ENCODE measurements around the gene GRIN1. TPM values are rescaled to one million over a fixed set of nuclear protein-coding genes. Genes with fewer than 3 reads are reported as not detected.

The GRIN1 gene
- total RNA-seq, 1 donor from 2014 or later, result not detected

GRCh38 chr9:137159105-137160053 is 20.4 kb downstream of the GRIN1 start:
- Histone ChIP-seq H3F3A (ENCODE audit: low read depth) (peaks cover 3% of the 10 kb centered on the region), H2AFZ (replicated peaks) (no peak overlapping the region), H3K9me3 (ENCODE audit: low read depth) (no peaks in the 10 kb centered on the region), H3K36me3 (no peaks in the 10 kb centered on the region), H3K79me2 (ENCODE audit: low read depth) (no peaks in the 10 kb centered on the region), H3K4me3 (no peak overlapping the region), H3K27ac (no peak overlapping the region), H3K9ac (no peak overlapping the region), H3K4me2 (no peak overlapping the region), H3K4me1 (peaks cover 8% of the 10 kb centered on the region), H3K27me3 (peaks cover 100% of the 10 kb centered on the region), H4K20me1 (ENCODE audit: low read depth) (peaks cover 33% of the 10 kb centered on the region)
- H3K4me1 Mint-ChIP-seq, result peaks cover 6% of the 10 kb centered on the region
- H3K36me3 Mint-ChIP-seq, result peaks cover 1% of the 10 kb centered on the region
- H3K27me3 Mint-ChIP-seq (ENCODE audit: insufficient read depth, low read depth), result peaks cover 72% of the 10 kb centered on the region
- H3K4me3 Mint-ChIP-seq, result no peak overlapping the region
- no peaks in the 10 kb centered on the region for H3K9me3 Mint-ChIP-seq
- peak overlapping the region; percentile 67 for H3K27ac Mint-ChIP-seq
- no peak for DNase-seq (ENCODE audit: low spot score)
- TF ChIP-seq, protein P1, sequence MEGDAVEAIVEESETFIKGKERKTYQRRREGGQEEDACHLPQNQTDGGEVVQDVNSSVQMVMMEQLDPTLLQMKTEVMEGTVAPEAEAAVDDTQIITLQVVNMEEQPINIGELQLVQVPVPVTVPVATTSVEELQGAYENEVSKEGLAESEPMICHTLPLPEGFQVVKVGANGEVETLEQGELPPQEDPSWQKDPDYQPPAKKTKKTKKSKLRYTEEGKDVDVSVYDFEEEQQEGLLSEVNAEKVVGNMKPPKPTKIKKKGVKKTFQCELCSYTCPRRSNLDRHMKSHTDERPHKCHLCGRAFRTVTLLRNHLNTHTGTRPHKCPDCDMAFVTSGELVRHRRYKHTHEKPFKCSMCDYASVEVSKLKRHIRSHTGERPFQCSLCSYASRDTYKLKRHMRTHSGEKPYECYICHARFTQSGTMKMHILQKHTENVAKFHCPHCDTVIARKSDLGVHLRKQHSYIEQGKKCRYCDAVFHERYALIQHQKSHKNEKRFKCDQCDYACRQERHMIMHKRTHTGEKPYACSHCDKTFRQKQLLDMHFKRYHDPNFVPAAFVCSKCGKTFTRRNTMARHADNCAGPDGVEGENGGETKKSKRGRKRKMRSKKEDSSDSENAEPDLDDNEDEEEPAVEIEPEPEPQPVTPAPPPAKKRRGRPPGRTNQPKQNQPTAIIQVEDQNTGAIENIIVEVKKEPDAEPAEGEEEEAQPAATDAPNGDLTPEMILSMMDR (IDR thresholded peaks at IDR 0.05), result no peak
- peak; percentile 20 for TF ChIP-seq EZH2phosphoT487 (IDR thresholded peaks at IDR 0.05)

DNA sequence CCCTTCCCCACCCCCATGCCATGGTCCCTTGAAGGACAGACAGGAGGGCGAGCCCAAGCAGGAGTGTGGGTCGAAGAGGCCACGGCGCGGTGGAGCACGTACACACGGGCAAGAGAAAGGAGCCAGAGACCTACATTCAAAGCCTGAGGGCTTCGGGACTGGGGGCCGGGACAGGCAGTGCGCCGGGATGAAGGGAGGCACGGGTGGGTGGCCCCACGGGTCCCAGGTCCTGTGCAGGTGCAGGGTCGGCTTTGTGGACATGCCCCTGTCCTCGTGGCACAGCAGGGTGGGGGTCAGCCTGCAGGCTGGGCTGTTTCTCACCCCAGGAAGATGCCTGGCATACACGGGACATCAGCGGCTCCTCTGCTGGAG is 21.1 kb downstream of the GRIN1 start:
- Histone ChIP-seq H3K9me3 (ENCODE audit: low read depth) (no peaks in the 10 kb centered on the region), H3K4me1 (peaks cover 8% of the 10 kb centered on the region), H3K4me3 (no peak overlapping the region), H3F3A (ENCODE audit: low read depth) (peaks cover 3% of the 10 kb centered on the region), H3K79me2 (ENCODE audit: low read depth) (no peaks in the 10 kb centered on the region), H3K27ac (no peak overlapping the region), H2AFZ (replicated peaks) (no peak overlapping the region), H4K20me1 (ENCODE audit: low read depth) (peaks cover 39% of the 10 kb centered on the region), H3K4me2 (no peak overlapping the region), H3K27me3 (peaks cover 100% of the 10 kb centered on the region), H3K36me3 (no peaks in the 10 kb centered on the region), H3K9ac (no peak overlapping the region)
- H3K4me3 Mint-ChIP-seq, result no peak overlapping the region
- no peaks in the 10 kb centered on the region for H3K9me3 Mint-ChIP-seq
- H3K27ac Mint-ChIP-seq, result no peak overlapping the region
- peaks cover 72% of the 10 kb centered on the region for H3K27me3 Mint-ChIP-seq (ENCODE audit: insufficient read depth, low read depth)
- no peak for DNase-seq (ENCODE audit: low spot score)
- H3K4me1 Mint-ChIP-seq, result peaks cover 6% of the 10 kb centered on the region
- TF ChIP-seq EZH2phosphoT487 (IDR thresholded peaks at IDR 0.05) (peak; percentile 44), EZH2 (IDR thresholded peaks at IDR 0.05) (no peak)
- TF ChIP-seq, protein P1 (IDR thresholded peaks at IDR 0.05), result no peak
- H3K36me3 Mint-ChIP-seq, result peaks cover 1% of the 10 kb centered on the region

GRCh38 chr9:137160716-137161557 is 22.0 kb downstream of the GRIN1 start:
- no peak overlapping the region for H3K27ac ChIP-seq

More at GRCh38 chr9:137160716-137161557, 22.0 kb downstream of the GRIN1 start:
- Histone ChIP-seq H3F3A (ENCODE audit: low read depth) (peaks cover 3% of the 10 kb centered on the region), H3K4me1 (peaks cover 8% of the 10 kb centered on the region), H3K27me3 (peaks cover 100% of the 10 kb centered on the region), H3K79me2 (ENCODE audit: low read depth) (no peaks in the 10 kb centered on the region), H3K36me3 (no peaks in the 10 kb centered on the region), H3K4me3 (no peak overlapping the region), H2AFZ (replicated peaks) (no peak overlapping the region), H3K9ac (no peak overlapping the region), H3K9me3 (ENCODE audit: low read depth) (no peaks in the 10 kb centered on the region), H3K4me2 (no peak overlapping the region), H4K20me1 (ENCODE audit: low read depth) (peaks cover 44% of the 10 kb centered on the region)
- Mint-ChIP-seq H3K27ac (no peak overlapping the region), H3K36me3 (peaks cover 1% of the 10 kb centered on the region), H3K9me3 (no peaks in the 10 kb centered on the region), H3K4me3 (no peak overlapping the region), H3K27me3 (ENCODE audit: insufficient read depth, low read depth) (peaks cover 70% of the 10 kb centered on the region), H3K4me1 (peaks cover 6% of the 10 kb centered on the region)
- TF ChIP-seq EZH2 (IDR thresholded peaks at IDR 0.05) (peak; percentile 27), EZH2phosphoT487 (IDR thresholded peaks at IDR 0.05) (no peak)
- TF ChIP-seq, protein P1 (IDR thresholded peaks at IDR 0.05), result no peak
- DNase-seq (ENCODE audit: low spot score), result no peak
